GM10847 (cell line): Measurements from ENCODE around the gene PLAAT3.

Experiments used
- POLR2A ChIP-seq: IDR thresholded peaks from 2 replicates; pipeline ENCODE4 v1.6.1; 2011; ENCODE audit not compliant: insufficient read length; ENCODE audit errors: extremely low read depth

PLAAT3 gene

DNA sequence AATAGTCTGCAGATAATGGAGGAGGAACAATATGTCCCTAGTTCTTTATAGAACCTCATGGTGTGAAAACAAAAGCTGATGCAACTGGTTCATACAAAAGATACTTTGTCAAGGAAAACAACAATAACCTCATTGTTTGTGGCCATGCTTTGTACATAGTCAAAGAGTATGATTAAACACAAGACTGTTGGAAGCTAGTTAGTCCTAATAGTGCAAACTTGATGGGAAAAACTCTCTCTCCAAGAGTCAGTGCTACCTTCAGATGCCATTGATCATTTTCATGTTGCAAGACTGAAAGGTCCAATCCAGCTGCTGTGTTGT lies 30.9 kb downstream of the PLAAT3 start:
- no peak for TF ChIP-seq POLR2A

GRCh38 chr11:63574856-63575602 lies 39.2 kb downstream of the PLAAT3 start:
- no peak for TF ChIP-seq POLR2A

GRCh38 chr11:63573881-63574855 lies 40.1 kb downstream of the PLAAT3 start:
- no peak for TF ChIP-seq POLR2A

- no peak for TF ChIP-seq POLR2A
Measured at GRCh38 chr11:63572026-63572688, 42.1 kb downstream of the PLAAT3 start.

GRCh38 chr11:63569570-63569969 lies 44.7 kb downstream of the PLAAT3 start:
- no peak for TF ChIP-seq POLR2A

DNA sequence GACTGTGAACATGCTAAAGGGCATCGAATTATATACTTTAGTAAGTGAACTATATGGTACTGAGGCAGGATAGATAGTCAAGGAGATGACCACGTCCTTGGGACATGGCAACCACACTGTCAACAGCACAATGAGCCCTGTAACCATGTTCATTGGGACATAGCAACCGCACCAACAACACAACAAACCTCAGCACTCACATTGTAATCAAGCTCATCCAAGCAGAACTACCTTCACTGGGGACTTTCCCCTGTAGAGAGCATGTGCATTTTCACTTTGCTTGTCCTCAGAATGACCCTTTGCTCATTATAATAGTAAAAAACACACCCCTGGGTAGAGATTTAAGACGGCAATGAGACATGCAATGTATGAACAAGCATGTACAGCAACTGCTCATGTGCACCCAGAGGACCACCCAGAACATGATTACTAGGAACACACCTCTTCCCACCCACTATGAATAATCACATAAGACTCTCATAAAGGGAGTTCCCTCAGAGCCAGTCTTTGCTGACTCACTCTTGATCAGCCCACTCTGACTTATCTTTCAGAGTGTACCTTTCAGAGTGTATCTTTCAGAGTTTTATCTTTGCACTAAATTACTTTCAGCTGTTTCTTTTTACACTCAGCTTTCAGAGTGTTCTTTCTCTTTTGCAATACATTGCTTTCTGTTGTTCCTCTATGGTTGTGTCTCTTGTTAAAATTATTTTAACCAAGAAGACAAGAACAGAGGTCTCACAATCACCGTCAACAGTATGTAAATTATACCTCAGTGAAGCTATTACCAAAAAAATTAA lies 47.0 kb downstream of the PLAAT3 start:
- no peak for TF ChIP-seq POLR2A

DNA sequence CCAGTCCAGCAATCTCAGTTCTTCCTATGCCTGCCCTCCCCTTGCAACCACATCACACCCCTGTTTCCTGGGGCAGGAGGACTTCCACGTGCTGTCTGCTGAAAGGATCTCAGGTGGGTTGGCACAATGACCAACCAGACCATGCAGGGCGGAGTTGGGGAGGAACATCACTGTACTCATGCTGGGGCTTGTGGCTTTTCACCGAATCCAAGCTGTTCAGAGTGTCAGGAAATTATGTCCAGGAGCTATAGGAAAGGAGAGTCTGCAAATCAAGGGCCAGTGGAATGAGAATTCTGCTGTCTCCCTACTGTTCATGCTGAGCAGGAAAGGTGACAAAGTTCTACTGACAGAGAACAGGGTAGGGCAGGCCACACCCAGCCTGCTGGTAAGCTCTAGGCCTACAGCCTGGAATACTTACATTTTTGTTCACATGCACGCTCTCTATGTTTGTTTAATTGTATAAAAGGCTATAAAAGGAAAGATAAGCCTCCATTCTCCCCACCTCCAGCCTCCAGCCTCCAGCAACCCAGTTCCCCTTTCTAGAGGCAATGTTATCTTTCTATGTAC lies 49.4 kb downstream of the PLAAT3 start:
- TF ChIP-seq POLR2A: no peak

DNA sequence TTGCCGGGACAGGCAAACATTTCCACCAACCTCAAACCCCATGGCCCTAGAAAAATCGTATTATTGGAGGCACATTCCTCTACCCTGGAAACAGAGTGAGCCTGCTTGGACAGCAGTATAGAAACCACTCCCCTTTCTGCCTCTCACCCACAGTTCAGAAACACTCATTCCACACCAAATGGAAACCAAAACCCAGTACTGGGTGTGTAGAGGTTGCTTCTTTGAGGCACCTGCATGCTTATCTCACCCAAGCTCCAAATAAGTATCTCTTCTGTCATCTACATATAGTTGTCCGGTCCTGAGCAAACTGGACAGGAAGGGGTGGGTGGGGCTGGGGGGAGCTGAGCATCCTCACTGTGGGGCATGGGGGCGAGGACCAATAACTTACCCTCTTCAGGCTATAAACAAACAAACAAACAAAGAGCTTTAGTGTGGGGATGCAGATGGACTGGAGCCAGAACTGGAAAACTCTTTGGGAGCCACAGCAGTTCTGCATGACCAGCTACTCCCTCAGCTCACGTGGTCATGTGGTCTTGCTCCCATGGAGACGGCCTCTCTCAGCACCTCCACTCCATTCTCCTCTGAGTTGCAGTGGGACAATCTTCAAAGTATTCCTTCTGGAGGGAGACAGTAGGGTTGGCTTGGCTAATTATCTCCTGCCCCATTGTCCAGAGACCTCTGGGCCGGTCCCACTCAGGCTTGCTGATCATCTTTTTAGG lies 50.0 kb downstream of the PLAAT3 start:
- no peak for TF ChIP-seq POLR2A

DNA sequence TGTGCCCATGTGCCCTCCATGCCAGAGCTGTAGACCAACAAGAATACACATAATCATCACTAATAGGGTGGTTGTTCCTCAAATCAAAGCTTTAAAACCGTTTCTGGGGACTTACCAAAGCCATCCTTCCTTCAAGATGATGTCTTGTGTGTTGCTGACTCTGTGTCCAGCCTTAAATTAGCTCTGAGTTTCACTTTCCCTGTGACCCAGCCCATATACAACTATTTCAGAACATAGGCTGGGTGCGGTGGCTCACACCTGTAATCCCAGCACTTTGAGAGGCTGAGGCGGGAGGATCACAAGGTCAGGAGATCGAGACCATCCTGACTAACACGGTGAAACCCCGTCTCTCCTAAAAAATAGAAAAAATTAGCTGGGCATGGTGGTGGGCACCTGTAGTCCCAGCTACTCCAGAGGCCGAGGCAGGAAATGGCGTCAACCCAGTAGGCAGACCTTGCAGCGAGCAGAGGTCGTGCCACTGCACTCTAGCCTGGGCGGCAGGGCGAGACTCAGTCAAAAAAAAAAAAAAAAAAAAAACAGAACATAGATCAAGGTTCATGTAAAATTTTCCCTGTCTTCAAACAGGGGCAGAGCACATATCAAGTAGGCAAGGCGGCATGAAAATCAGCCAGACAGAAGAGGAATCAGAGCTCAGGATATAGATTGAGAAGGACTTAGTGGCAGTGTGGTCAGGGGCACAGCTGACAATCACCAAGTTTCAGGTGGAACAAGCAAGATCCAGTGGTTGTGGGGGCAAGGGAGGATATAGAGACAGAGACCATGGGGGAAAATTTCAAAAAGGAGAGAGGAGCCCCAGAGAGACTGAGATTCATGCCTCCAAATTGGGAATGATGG lies 50.8 kb downstream of the PLAAT3 start, which contains the start of gene PLAAT2:
PLAAT2 (minus strand) TSS at position 179 of the 855 bp plus-strand sequence; CDS start at position 124, 55 bp downstream.
- no peak for TF ChIP-seq POLR2A

DNA sequence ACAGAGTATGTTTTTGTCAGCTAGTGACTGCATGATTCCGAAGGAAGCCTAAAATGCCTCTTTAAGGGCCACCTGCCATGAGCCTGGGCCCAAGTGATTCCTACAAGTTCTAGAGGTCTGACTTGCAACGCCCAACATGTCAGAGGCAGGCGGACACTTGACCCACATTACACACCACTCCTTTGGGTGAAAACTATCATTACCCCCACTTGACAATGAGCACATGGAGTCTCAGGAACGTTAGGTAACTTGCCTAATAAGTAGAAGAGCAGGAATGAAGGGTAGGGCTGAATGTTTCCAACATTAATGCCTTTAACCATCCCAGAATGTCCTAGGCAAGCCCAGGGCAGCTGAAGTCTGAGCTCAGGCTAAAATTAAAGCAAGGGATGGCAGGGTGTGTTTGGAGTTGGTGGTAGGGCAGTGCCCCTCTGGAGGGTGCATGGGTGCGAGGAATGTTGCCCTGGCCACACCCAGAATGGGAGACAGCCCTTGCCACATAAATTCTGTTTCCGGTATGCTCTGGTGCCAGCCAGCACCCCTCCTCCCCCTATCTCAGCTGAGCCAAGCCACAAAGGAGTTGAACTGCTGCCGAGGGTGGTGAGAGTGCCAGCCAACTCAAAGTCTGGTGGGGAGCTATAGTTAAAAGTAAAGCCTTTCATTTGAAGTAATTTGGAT lies 53.6 kb downstream of the PLAAT3 start:
- TF ChIP-seq POLR2A: no peak

GRCh38 chr11:63558459-63559157 lies 55.6 kb downstream of the PLAAT3 start:
- TF ChIP-seq POLR2A: no peak

GRCh38 chr11:63557570-63557969 lies 56.7 kb downstream of the PLAAT3 start:
- no peak for TF ChIP-seq POLR2A
